Stimulated activated CD4-positive, alpha-beta T cell treated with anti-CD3 and anti-CD28 coated beads, Interleukin-4, amount 100 ng/mL, for 24 hours (primary cell): Measurements from ENCODE around the gene CCPG1.

Experiments used
- DNase-seq: peaks from one replicate; pipeline ENCODE4 v3.0.0-alpha.2; 2020

The CCPG1 gene

DNA sequence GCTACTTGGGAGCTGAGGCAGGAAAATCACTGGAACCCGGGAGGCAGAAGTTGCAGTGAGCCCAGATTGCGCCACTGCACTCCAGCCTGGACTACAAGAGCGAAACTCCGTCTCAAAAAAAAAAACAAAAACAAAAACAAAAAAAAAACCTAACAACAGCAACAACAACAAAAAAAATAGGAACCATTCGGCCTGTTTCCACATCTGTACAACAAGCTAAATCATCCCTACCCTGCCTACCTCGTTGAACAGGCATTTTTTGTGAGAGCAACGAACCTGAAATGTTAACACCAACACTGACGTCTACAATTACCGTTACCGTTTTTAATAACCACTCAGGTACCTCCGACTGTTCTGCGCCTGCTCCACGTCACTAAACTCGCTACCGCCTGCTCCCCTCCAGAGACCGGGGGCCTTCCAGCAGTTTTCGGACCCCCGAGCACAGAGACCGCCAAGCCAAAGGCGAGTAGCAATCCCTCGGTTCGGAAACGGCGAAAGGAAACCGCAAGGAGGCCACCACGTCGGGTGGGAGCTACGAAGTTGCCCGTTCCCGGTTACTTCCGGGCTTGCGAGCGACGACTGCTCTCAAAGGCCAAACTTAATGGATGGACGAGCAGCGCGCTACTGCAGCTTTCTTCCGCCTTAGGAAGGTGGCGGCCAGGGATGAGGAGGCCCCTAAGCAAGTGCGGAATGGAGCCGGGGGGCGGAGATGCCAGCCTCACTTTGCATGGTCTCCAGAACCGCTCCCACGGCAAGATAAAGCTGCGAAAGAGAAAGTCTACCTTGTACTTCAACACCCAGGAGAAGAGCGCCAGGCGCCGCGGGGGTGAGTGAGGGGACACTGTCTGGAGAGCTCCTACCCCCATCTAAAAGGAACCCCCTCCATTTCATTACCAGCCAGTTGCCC, 89.3 kb downstream of the CCPG1 start, which contains the start of the genes PIGB and PIGBOS1:
PIGB (plus strand) TSS at position 635 of the 907 bp plus-strand sequence; CDS start at position 664, 29 bp downstream.
PIGBOS1 (minus strand) TSS at position 536 of the 907 bp plus-strand sequence. CDS start 1,331 bp downstream, outside the sequence.
- peak; percentile 79 for DNase-seq
